HG02973 (cell line): Measurements from ENCODE around the gene FRMD4B.
"Not testable (repeated sequence)": the region's sequence is repeated elsewhere in the genome, so short reads cannot be mapped to it uniquely, and the experiment has no call there.

Source experiments
- ATAC-seq: cut with Tn5 transposase; IDR thresholded peaks from one replicate; pipeline ENCODE4 v1.9.1; 2021; ENCODE audit warnings: moderate library complexity; ENCODE audit not compliant: unreplicated experiment

FRMD4B gene

DNA sequence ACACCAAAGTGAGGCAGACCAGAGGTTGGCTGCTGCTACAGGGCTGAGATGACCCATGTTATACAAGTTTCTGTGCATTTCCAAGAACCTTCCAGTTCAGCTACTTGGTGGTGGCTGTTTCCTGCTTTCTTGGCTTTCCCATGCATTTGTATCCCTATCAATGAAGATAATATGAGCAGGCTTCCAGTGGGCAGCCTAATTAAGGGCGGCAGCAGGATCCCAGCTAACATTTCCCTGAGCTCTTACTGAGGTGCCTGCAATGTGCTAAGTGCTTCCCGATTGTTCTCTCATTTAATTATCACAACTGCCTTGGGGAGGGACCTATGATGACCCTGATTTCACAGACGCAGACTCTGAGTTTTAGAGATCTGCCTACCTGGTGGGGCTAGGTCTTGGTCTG lies 95.5 kb downstream of the FRMD4B start:
- no peak for ATAC-seq

DNA sequence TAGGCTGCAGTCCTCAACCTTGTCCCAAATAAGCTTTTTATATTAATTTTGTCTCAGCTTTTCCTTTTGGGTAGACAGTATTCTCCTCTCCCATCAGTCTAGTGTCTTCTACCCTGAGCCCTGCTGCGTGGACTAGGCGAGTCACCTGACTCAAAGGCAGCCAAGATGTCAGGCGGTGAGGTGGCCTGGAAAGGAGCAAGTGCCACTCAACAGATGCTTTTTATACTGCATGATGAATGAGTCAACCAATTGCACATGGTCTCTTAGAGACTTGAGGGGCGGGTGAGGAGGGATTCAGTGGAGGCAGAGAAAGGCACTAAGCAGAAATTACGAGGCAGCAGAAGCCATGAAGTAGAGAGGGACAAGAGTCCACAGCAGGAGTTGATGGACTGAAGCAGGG lies 95.9 kb downstream of the FRMD4B start:
- no peak for ATAC-seq

DNA sequence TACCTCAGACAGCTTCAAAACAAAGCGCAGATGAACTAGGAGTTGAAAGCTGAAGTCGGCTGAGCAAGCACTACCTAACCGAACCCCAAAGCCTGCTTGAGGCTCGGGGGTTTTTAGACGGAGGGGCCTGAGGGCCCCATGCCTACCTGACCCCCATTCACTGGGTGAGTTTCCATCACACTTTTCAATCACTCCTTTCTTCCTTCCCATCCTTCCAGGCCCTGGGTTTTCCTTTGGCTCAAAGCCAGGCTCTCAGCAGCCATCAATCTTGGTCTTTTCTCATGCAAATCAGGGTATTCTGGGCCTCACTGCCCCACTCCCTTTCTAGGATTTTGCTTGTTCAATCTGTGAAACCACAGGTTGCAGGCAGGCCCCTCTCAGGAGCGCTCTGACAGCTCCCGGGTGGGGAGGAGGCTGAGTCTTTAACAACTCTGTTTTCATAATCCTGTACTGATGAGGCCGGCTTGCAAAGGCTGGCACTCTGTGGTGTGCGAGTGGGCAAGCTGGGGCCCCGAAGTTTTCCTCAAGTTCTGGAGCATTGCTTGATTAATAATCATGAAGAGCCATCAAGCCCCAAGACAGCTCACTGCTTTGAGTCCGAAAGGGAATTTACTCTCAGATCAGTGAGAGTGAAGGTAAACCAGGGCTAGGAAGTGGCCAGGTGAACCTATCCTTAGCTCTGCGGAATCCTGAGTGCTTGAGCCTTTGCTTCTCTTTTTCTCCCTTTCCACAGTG lies 97.6 kb downstream of the FRMD4B start:
- ATAC-seq: no peak

DNA sequence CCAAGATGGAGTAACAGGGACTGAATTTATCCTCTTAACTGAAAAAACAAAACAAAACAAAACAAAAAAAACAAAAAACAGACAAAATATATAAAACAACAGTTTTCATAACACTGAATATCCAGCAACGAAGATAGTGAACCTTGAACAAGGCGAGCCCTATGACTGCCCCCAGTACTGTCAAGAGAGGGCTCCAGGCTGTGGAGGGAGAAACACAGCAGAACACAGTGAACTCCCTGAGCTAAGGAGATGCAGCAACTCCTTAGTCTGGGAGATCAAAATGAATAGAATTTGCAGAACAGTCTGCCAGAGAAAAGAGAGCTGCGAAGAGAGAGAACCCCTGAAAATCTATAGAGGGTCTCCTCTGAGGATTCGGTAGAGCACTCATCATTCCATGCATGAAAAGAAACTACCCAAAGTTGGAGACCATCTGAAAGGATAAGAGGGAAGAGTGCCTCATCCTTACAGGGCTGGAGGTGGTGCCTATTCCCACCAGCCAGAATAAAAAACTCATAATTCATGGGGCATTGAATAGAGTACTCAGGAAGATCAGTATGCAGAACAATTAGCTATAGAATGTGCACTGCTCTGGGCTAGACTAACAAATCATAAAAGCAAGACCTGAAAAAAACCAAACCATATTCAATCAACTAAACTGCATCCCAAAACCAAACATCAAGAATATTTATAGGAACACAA lies 101.8 kb downstream of the FRMD4B start:
- no peak for ATAC-seq

DNA sequence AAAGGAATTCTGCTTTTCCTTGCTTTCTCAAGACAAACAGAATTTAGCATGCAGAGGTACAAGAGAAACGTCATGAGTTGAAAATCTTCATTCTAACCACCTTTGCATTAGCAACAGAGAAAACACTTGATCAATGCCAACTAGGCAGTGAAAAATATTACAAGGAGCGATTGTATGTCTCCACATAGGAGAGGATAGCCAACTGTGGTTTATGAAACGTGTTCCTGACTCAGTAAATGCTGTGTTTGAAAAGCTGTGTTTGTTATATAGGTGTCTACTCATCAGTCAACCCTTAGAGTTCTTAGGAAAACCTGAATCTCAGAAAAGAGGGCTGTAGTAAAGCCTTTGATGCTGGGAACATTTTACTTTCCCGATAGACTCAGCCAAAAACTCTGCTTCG lies 102.4 kb downstream of the FRMD4B start:
- ATAC-seq: no peak

DNA sequence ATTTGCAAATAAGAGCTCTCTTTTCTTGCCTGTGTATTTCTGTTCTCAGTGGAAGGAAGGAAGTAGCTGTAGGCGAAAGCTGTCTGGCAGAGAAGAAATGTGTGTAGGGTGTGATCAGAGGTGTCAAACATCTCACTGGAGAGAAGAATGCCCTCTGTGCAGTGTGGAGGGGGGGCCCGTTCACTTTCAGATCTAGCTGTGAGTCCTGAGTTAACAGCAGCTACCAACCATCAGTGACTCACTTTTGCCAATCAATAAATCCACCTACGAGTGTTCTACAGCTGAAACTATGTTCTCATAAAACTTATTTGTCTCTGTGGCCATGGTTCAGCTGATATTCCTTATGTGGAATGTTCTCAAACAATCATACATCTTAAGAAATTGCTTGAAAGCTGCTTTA lies 103.7 kb downstream of the FRMD4B start:
- ATAC-seq: no peak

DNA sequence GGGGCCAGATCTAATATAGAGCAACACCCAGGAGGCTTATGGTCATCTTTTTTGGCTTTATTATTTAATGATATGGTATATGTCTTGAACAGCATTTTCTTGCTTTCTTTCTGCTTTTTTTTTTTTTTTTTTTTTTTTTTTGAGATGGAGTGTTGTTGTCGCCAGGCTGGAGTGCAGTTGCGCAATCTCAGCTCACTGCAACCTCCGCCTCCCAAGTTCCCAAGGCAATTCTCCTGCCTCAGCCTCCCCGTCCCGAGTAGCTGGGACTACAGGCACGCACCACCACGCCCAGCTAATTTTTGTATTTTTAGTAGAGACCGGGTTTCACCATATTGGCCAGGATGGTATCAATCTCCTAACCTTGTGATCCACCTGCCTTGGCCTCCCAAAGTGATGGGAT lies 108.5 kb downstream of the FRMD4B start:
- ATAC-seq: not testable (repeated sequence)

DNA sequence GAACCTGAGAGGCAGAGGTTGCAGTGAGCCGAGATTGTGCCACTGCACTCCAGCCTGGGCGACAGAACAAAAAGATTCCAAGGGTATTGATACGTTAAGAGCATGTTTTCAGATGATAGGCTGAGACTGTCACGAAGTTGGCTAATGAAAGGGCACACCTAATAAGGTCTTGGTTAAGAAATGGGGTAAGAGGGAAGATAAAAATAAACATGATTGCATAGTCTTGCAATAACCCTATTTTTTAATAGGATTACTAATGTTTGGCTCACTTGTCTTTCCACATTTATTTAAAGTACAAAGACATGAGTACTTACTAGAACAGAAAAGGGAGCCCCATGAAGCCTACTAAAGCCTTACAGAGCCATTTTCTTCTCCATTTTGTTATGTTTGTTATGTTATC lies 109.0 kb downstream of the FRMD4B start:
- ATAC-seq: no peak

DNA sequence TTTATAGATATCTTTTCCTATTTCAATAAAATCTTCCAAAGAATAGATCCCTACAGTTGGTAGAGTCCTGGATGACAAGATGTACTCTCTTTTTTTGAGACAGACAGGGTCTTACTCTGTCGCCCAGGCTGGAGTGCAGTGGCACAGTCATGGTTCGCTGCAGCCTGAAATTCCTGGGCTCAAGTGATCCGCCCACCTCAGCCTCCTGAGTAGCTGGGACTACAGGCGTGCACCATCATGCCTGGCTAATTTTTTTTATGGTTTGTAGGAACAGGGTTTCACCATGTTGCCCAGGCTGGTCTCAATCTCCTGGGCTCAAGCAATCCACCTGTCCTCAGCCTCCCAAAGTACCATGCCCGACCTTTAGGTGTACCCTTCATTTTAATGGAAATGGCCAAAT lies 109.7 kb downstream of the FRMD4B start:
- not testable (repeated sequence) for ATAC-seq

DNA sequence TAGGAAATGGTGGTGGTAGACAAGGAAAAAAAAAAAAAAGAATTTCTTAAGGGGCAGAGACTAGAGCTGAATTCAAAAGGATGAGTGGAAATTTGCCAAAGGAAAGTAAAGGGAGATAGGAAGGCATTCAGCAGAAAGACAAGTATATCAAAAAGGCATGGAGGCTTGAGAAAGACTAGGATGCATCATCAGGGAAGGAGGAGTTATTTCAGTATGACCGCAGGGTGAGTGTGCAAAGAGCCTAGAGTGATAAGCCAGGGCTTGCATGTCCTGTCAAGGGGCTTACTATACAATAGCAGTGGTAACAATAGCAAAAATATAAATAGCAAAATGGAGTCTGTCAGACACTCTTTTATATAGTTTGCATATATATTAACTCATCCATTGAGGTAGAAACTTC lies 112.0 kb downstream of the FRMD4B start:
- no peak for ATAC-seq

DNA sequence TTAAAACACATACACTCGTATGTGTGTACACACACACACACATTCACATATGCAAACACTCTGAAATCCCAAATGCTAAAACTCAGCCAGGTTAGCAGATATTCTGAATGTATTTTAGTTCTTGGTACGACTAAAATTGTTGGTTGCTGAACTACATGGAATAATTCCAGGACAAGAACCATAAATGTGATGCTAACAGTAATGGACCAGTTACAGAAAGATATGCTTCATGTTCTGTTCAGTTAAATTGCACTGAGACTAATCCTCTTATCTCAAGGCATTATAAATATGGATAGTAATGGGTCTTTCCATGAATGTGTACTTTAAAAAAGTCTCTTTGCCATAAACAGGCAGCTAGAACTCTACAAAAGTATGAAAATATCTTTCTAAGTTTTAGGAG lies 113.3 kb downstream of the FRMD4B start:
- no peak for ATAC-seq

DNA sequence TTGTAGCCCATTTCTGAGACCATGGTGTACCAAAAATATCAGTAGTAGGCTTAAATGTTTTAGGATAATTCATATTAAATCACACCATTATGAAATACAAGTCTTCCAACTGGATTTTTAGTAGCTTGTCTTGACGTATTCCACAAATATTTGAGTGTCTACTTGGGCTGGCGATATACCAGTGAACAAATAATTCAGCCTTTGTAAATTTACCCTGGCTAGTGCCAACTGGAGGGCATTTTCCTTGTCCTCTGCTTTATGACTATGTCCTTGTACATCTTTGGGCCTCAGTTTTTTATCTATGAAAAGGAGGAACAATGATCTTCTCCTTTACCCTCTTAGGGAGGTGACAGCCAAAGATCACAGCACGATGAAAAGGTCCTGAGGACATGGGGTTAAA lies 114.8 kb downstream of the FRMD4B start:
- no peak for ATAC-seq

DNA sequence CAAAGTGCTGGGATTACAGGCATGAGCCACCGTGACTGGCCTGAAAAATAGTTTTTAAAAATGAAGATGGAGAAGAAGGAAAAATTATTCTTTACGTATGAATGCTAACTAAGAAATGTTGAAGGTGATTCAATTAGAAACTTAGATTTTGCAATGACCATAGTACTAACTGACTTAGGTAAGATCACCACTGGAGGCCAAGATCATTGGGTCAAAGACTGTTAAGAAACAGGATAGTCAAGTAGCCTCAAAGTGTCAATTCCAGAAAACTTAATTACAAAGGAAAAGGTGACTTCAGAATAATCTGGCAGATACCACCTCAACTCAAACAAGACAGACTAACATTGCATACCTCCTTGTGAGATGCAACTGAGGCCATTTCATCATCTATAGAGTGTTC lies 119.3 kb downstream of the FRMD4B start:
- ATAC-seq: no peak

DNA sequence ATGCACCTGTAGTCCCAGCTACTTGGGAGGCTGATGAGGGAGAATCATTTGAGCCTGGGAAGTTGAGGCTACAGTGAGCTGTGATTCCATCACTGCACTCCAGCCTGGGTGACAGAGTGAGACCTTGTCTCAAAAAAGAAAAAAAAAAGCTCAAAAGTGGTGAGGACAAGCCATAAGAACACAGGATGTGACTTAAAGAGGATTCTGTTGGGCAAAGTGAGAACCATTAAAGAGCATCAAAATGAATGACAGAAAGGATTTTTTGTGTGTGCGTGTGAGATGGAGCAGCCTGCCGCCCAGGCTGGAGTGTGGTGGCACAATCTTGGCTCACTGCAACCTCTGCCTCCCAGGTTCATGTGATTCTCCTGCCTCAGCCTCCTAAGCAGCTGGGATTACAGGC lies 119.8 kb downstream of the FRMD4B start:
- not testable (repeated sequence) for ATAC-seq

DNA sequence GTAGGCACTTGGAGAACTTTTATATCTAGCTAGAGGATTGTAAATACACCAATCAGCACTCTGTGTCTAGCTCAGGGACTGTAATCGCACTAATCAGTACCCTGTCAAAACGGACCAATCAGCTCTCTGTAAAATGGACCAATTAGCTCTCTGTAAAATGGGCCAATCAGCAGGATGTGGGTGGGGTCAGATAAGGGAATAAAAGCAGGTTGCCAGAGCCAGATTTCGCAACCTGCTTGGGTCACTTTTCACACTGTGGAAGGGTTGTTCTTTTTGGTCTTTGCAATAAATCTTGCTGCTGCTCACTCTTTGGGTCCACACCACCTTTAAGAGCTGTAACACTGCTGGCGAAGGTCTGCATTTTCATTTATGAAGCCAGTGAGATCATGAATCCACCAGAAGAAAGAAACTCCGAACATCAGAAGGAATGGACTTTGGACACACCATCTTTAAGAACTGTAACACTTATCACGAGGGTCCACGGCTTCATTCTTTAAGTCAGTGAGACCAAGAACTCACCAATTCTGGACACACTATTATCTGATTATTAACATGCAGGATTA lies 125.0 kb downstream of the FRMD4B start:
- ATAC-seq: not testable (repeated sequence)

DNA sequence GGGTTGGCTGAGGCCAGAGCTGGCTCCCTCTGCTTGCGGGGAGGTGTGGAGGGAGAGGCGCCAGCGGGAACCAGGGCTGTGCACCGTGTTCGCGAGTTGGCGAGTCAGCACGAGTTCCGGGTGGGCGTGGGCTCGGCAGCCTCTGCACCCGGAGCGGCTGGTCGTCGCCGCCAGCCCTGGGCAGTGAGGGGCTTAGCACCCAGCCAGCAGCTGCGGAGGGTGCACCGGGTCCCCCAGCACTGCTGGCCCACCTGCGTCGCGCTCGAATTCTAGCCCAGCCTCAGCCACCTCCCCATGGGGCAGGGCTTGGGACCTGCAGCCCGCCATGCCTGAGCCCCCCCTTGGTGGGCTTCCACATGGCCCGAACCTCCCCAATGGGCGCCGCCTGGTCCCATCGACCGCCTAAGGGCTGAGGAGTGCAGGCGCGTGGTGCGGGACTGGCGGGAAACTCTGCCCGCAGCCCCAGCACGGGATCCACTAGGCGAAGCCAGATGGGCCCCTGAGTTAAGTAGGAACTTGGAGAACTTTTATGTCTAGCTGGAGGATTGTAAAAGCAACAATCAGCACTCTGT lies 125.6 kb downstream of the FRMD4B start:
- no peak for ATAC-seq

DNA sequence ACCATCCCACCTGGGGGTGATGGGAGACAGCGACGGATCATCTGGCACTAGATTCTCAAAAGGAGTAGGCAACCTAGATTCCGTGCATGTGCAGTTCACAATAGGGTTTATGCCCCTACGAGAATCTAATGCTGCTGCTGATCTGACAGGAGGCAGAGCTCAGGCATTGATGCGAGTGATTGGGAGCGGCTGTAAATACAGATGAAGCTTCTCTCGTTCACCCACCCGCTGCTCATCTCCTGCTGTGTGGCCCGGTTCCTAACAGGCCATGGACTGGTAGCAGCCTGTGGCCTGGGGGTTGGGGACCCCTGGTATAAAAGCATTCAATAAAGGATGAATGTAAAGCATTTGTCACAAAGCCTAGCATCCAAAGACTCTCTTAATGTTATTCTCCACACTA lies 126.8 kb downstream of the FRMD4B start:
- ATAC-seq: no peak

DNA sequence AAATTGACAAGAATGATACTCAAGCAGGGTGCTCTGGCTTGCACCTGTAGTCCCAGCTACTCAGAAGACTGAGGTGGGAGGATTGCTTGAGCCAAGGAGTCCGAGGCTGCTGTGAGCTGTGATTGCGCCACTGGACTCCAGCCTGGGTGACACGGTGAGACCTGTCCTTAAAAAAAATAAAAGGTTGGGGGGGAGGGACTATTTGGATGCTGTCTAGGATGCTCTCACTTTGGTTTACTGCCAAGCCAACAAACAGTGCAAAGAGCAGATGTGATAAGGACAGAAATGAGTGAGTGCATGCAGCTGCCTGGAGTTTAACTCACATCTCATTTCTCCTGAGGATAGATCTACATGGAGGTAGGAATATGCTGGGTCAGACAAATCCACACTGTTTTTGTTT lies 130.0 kb downstream of the FRMD4B start:
- no peak for ATAC-seq

DNA sequence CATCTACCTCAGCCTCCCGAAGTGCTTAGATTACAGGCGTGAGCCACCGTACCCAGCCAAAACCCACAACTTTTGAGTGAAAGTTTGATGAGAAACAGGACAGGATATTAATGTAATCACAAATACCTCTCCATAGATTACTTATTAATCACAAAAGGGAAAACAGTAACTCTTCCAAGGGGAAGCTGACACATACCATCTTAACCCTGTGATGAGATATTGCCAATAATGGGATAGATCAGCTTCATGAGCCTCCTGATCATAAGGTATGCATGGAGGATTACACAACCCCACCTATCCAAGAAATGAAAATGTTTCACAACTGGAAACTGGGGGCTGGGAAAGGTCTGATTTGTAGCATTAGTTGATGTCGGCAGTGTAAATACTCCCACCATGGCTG lies 131.5 kb downstream of the FRMD4B start:
- ATAC-seq: no peak

DNA sequence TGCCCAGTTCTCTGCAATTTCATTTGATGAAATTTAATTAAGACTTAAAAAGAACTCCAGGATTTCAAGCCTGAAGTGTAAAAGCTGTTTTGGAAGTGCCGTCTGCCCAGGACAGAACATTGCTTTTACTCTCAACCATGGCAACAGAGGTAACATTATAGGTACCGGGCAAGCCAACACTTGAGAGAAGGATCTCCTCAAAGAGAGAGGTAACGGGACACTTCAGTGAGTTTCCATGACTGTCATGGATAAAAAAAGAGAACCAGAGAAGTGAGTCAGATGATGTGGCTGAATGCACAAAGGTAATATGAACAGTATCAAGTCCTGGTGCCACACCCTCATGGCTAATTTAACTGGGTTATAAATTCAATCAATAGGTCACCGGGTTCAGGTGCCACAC lies 133.3 kb downstream of the FRMD4B start:
- no peak for ATAC-seq

DNA sequence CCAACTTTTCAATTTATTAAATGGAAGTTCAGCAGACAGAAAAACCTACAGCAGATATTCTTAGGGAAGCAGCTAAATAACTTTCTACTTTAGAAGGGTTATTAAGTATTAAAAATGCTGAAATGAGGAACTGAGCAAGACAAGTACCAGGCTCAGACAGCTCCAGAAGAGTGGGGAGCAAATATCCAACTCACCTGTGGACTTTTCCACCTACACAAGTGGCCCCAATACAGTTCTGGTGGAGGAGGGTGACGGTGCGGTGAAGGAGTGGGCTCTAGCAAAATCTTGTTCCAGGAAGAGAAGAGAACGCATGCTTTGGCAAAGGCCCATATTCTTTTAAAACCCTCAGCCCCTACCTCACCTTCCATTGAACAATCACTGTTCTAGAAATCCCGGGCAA lies 133.7 kb downstream of the FRMD4B start:
- no peak for ATAC-seq
